Stimulated activated CD4-positive, alpha-beta T cell treated with anti-CD3 and anti-CD28 coated beads, Interleukin-1b, Interleukin-23, amount 100 ng/mL, for 1 hour (primary cell): ENCODE results near the gene PDZD8.
"Not testable (repeated sequence)": the region's sequence is repeated elsewhere in the genome, so short reads cannot be mapped to it uniquely, and the experiment has no call there.

Source experiments
- DNase-seq, 2 donors: peaks; one replicate each; pipeline ENCODE4 v3.0.0-alpha.2; 2020; ENCODE audit warnings: low read depth in 2 of 2

The PDZD8 gene

GRCh38 chr10:117254774-117255735, 120.2 kb downstream of the PDZD8 start:
- DNase-seq = no peak

GRCh38 chr10:117254338-117254737, 120.9 kb downstream of the PDZD8 start:
- no peak for DNase-seq

GRCh38 chr10:117253908-117254307, 121.3 kb downstream of the PDZD8 start:
- DNase-seq = no peak

- DNase-seq = no peak
Observed at GRCh38 chr10:117250411-117250810, 124.8 kb downstream of the PDZD8 start.

- no peak for DNase-seq
Observed at GRCh38 chr10:117249493-117250093, 125.6 kb downstream of the PDZD8 start.

GRCh38 chr10:117248750-117249465, 126.3 kb downstream of the PDZD8 start:
- no peak for DNase-seq

- no peak for DNase-seq
Observed at GRCh38 chr10:117246997-117247671, 128.1 kb downstream of the PDZD8 start.

- DNase-seq = no peak
Observed at GRCh38 chr10:117242463-117242832, 132.8 kb downstream of the PDZD8 start.

GRCh38 chr10:117241541-117242462, 133.4 kb downstream of the PDZD8 start:
- no peak for DNase-seq

GRCh38 chr10:117240621-117241529, 134.4 kb downstream of the PDZD8 start, which contains the start of gene SLC18A2:
Gene SLC18A2 (plus strand): TSS chr10:117241114. CDS start chr10:117241694, 580 bp downstream.
- DNase-seq = no peak

GRCh38 chr10:117239721-117240620, 135.3 kb downstream of the PDZD8 start:
- DNase-seq = no peak

GRCh38 chr10:117239051-117239450, 136.2 kb downstream of the PDZD8 start:
- no peak for DNase-seq

- DNase-seq = no peak
Observed at GRCh38 chr10:117237401-117237991, 137.7 kb downstream of the PDZD8 start.

GRCh38 chr10:117230107-117230506, 145.1 kb downstream of the PDZD8 start:
- not testable (repeated sequence) for DNase-seq

- DNase-seq = no peak
Observed at GRCh38 chr10:117228210-117228609, 147.0 kb downstream of the PDZD8 start.
